ENCODE data around the gene EEF1A2. TPM values are rescaled to one million over a fixed set of nuclear protein-coding genes. Genes with fewer than 3 reads are reported as not detected.

The EEF1A2 gene
- total RNA-seq, 1 experiment from 2014 or later: 359 TPM

DNA sequence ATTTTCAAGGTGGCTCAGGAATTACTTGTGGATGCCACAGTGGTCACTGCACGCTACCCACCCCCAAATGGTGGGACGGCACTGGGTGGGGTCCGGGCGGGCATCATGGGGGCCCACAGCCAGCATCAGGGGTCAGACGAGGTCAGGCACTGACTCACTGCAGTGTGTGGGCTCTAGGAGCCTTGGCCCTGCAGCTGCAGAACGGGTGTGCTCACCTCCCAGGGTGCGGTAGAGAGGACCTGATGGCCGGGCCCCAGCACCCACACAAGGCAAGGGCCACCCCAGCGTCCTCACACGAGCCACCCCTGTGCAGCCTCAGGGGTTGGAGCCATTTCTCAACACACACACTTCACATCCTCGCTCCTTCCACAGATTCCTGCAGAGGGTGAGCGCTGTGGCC is 60.8 kb downstream of the EEF1A2 start:
- peaks cover 89% of the 10 kb centered on the region for H3K27me3 Mint-ChIP-seq (ENCODE audit: unreplicated experiment)

More for the DNA sequence above, 60.8 kb downstream of the EEF1A2 start:
- H3K27ac Mint-ChIP-seq (ENCODE audit: unreplicated experiment): no peak overlapping the region
- CTCF ChIA-PET: no interaction called here
- H3K4me1 Mint-ChIP-seq (ENCODE audit: low read depth, unreplicated experiment): peaks cover 6% of the 10 kb centered on the region
- TF ChIP-seq, protein P1, sequence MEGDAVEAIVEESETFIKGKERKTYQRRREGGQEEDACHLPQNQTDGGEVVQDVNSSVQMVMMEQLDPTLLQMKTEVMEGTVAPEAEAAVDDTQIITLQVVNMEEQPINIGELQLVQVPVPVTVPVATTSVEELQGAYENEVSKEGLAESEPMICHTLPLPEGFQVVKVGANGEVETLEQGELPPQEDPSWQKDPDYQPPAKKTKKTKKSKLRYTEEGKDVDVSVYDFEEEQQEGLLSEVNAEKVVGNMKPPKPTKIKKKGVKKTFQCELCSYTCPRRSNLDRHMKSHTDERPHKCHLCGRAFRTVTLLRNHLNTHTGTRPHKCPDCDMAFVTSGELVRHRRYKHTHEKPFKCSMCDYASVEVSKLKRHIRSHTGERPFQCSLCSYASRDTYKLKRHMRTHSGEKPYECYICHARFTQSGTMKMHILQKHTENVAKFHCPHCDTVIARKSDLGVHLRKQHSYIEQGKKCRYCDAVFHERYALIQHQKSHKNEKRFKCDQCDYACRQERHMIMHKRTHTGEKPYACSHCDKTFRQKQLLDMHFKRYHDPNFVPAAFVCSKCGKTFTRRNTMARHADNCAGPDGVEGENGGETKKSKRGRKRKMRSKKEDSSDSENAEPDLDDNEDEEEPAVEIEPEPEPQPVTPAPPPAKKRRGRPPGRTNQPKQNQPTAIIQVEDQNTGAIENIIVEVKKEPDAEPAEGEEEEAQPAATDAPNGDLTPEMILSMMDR (IDR thresholded peaks at IDR 0.05; ENCODE audit: unreplicated experiment): no peak
- no peak overlapping the region for H3K4me3 Mint-ChIP-seq (ENCODE audit: low read depth, unreplicated experiment)
- no TSS peak for BruUV-seq (replicated peaks)
- peaks cover 18% of the 10 kb centered on the region for H3K36me3 Mint-ChIP-seq (ENCODE audit: insufficient read depth, unreplicated experiment)
- DNase-seq: no peak
- peaks cover 4% of the 10 kb centered on the region for H3K9me3 Mint-ChIP-seq (ENCODE audit: low read depth, unreplicated experiment)
- intact Hi-C loops (cut with micrococcal nuclease; ENCODE audit: unreplicated experiment): no loop called here

Other genes starting within 250 kb of the EEF1A2 start
- gene NKAIN4, start 244.6 kb downstream of the EEF1A2 start, total RNA-seq (2022): not detected in 2 replicates
- 127 and 146 TPM in 2 replicates for gene ARFGAP1, start 226.3 kb downstream of the EEF1A2 start, total RNA-seq (2022)
- gene COL20A1, start 205.9 kb downstream of the EEF1A2 start, total RNA-seq (2022): 0.44 TPM in 1 of 2 replicates, not detected in the other
- gene CHRNA4, start 137.7 kb downstream of the EEF1A2 start, total RNA-seq (2022): not detected in 2 replicates
- 0.07 and 0.38 TPM in 2 replicates for gene KCNQ2, start 26.4 kb downstream of the EEF1A2 start, total RNA-seq (2022)
- gene PPDPF, start 21.7 kb upstream of the EEF1A2 start, total RNA-seq (2022): 517 and 545 TPM in 2 replicates
- gene PTK6, start 38.3 kb upstream of the EEF1A2 start, total RNA-seq (2022): 15.9 and 22.5 TPM in 2 replicates
- gene SRMS, start 48.7 kb upstream of the EEF1A2 start, total RNA-seq (2022): not detected in 2 replicates
- 0.24 TPM in 1 of 2 replicates, not detected in the other for gene FNDC11, start 55.1 kb upstream of the EEF1A2 start, total RNA-seq (2022)
- gene HELZ2, start 75.2 kb upstream of the EEF1A2 start, total RNA-seq (2022): 135 and 281 TPM in 2 replicates
- gene GMEB2, start 128.0 kb upstream of the EEF1A2 start, total RNA-seq (2022): 18.6 and 18.8 TPM in 2 replicates
- 2.0 and 2.3 TPM in 2 replicates for gene STMN3, start 154.3 kb upstream of the EEF1A2 start, total RNA-seq (2022)
- gene RTEL1, start 159.2 kb upstream of the EEF1A2 start, total RNA-seq (2022): 39.1 and 39.8 TPM in 2 replicates
- not detected in 2 replicates for gene TNFRSF6B, start 197.6 kb upstream of the EEF1A2 start, total RNA-seq (2022)
- gene ARFRP1, start 208.9 kb upstream of the EEF1A2 start, total RNA-seq (2022): 74.0 and 85.1 TPM in 2 replicates
- gene ZGPAT, start 209.0 kb upstream of the EEF1A2 start, total RNA-seq (2022): 47.0 and 48.4 TPM in 2 replicates
- 25.8 and 27.1 TPM in 2 replicates for gene LIME1, start 237.6 kb upstream of the EEF1A2 start, total RNA-seq (2022)
- 163 and 169 TPM in 2 replicates for gene SLC2A4RG, start 240.7 kb upstream of the EEF1A2 start, total RNA-seq (2022)